Gastrocnemius medialis (tissue), 4 donors: ENCODE results near the gene CTDSPL. TPM values are rescaled to one million over a fixed set of nuclear protein-coding genes. Genes with fewer than 3 reads are reported as not detected.

ENCODE experiments used
- ATAC-seq, 2 donors: fragments of 150-250 bp; one replicate each; pipeline ENCODE4 v1.9.1; 2016
- DNase-seq, 2 donors: peaks; one replicate each; pipeline ENCODE4 v3.0.0-alpha.2; 2019
- H3K27ac ChIP-seq, 4 donors: fragments of 200-600 bp; sonication (generic); 1 replicate in 1 of 4; 2 replicates in 3 of 4; pipeline ENCODE4 v1.5.1; 2016 to 2018; ENCODE audit warnings: mild to moderate bottlenecking in 2 of 4, moderate library complexity in 1 of 4
- H3K27me3 ChIP-seq, 3 donors: fragments of 200-600 bp; sonication (generic) in 2 of 3; 1 replicate in 1 of 3; 2 replicates in 2 of 3; pipeline versions ENCODE4 v1.5.1 to v1.6.0; 2016 to 2019; ENCODE audit warnings: mild to moderate bottlenecking in 1 of 3, moderate library complexity in 1 of 3
- H3K36me3 ChIP-seq, 2 donors: fragments of 200-600 bp; sonication (generic) in 1 of 2; one replicate each; pipeline ENCODE4 v1.5.1; 2017 to 2018
- H3K4me1 ChIP-seq, 2 donors: fragments of 200-600 bp; sonication (generic) in 1 of 2; one replicate each; pipeline ENCODE4 v1.5.1; 2016 to 2017; ENCODE audit warnings: mild to moderate bottlenecking in 2 of 2
- H3K4me3 ChIP-seq, 4 donors: fragments of 200-600 bp; sonication (generic) in 3 of 4; 1 replicate in 1 of 4; 2 replicates in 3 of 4; pipeline ENCODE4 v1.5.1; 2016 to 2019; ENCODE audit warnings: mild to moderate bottlenecking in 2 of 4
- H3K9me3 ChIP-seq, 3 donors: fragments of 200-600 bp; sonication (generic) in 2 of 3; 1 replicate in 1 of 3; 2 replicates in 2 of 3; pipeline ENCODE4 v1.5.1; 2016 to 2019
- POLR2A ChIP-seq, 2 donors: fragments of 450-650 bp; IDR thresholded peaks; one replicate each; pipeline ENCODE4 v1.6.1; 2017; ENCODE audit warnings: antibody characterized with exemption in 2 of 2, mild to moderate bottlenecking in 2 of 2, moderate library complexity in 2 of 2
- in situ Hi-C, 4 donors: fragments of 200-750 bp; cut with MboI; loops; one replicate each; pipeline versions ENCODE4 v1.15.0 to v1.8.0; 2017; ENCODE audit warnings: low sequenced_read_pairs in 4 of 4
- intact Hi-C: fragments of 100-400 bp; cut with DNase I; formaldehyde crosslinking; loops from one replicate; pipeline ENCODE4 v1.15.1; 2023; ENCODE audit warnings: low total_unique reads
- total RNA-seq, 4 donors: library from RNA; depleted of rRNA; stranded (reverse); fragments of >200 nt; gene quantifications; one replicate each; pipeline versions ENCODE4 v1.1.0 to v1.2.3, GENCODE V29; 2016
- TF ChIP-seq, protein P1 (sequence below), 5 experiments: fragments of 450-650 bp in 3 of 5; fragments of 200-600 bp in 2 of 5; sonication (generic) in 2 of 5; IDR thresholded peaks in 4 of 5; conservative IDR thresholded peaks in 1 of 5; 1 replicate in 4 of 5; 2 replicates in 1 of 5; pipeline ENCODE4 v1.5.1; 2016 to 2019; ENCODE audit warnings: antibody characterized with exemption in 5 of 5, mild to moderate bottlenecking in 3 of 5, moderate library complexity in 3 of 5

CTDSPL gene
- total RNA-seq, 4 donors from 2014 or later, result 12.1 to 23.1 (median 14.6) TPM

DNA sequence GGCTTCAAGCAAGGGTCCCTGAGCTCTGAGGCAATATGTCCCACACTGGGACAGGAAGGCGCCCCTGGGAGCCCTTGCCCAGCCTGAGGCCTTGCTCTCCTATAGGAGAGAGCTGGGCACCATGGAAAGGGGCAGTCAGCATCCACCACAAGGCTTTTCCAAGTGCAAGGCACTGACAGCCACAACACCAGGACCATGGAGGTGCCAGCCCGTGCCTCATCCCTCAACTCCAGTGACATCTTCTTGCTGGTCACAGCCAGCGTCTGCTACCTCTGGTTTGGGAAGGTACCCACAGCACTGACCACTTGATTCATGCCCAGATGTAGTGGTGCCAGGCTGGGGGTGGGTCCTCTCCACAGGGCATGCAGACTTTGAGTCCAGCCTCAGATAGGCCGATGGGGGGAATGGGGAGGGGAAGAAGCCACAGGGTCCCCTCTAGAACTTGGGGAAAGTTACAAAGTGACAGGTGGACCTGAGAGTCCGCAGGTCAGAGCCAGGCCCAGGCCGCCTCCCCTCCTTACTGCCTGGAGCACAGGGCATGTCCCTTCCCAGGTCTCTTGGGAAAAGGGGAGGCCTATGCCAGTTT lies 140.7 kb downstream of the CTDSPL start:
- in situ Hi-C loops, result no loop called here
- Histone ChIP-seq H3K4me1 (peaks cover 5 to 6% of the 10 kb centered on the region in 2 donors), H3K27me3 (no peaks in the 10 kb centered on the region), H3K4me3 (no peak overlapping the region), H3K9me3 (no peaks in the 10 kb centered on the region), H3K36me3 (no peaks in the 10 kb centered on the region), H3K27ac (no peak overlapping the region)
- peak in 1 of 2 donors; percentile 10 for DNase-seq
- intact Hi-C loops, result no loop called here
- no peak for ATAC-seq
- TF ChIP-seq, protein P1, sequence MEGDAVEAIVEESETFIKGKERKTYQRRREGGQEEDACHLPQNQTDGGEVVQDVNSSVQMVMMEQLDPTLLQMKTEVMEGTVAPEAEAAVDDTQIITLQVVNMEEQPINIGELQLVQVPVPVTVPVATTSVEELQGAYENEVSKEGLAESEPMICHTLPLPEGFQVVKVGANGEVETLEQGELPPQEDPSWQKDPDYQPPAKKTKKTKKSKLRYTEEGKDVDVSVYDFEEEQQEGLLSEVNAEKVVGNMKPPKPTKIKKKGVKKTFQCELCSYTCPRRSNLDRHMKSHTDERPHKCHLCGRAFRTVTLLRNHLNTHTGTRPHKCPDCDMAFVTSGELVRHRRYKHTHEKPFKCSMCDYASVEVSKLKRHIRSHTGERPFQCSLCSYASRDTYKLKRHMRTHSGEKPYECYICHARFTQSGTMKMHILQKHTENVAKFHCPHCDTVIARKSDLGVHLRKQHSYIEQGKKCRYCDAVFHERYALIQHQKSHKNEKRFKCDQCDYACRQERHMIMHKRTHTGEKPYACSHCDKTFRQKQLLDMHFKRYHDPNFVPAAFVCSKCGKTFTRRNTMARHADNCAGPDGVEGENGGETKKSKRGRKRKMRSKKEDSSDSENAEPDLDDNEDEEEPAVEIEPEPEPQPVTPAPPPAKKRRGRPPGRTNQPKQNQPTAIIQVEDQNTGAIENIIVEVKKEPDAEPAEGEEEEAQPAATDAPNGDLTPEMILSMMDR (IDR thresholded peaks at IDR 0.05 in 4 of 5, conservative IDR thresholded peaks at IDR 0.05 in 1 of 5), result no peak
- TF ChIP-seq POLR2A (IDR thresholded peaks at IDR 0.05), result no peak

- H3K36me3 ChIP-seq, result peaks cover 0 to 5% of the 10 kb centered on the region in 2 donors
- DNase-seq (peak in 1 of 2 donors; percentile 9), ATAC-seq (no peak)
- in situ Hi-C loops, result no loop called here
- H3K4me1 ChIP-seq, result peaks cover 5 to 6% of the 10 kb centered on the region in 2 donors
- no peaks in the 10 kb centered on the region for H3K27me3 ChIP-seq
- intact Hi-C loops, result loop anchor here (1.0 kb wide), 1 partner anchor 29 kb away; no protein-coding TSS in a partner anchor
- H3K9me3 ChIP-seq, result no peaks in the 10 kb centered on the region
- no peak for TF ChIP-seq POLR2A (IDR thresholded peaks at IDR 0.05)
- TF ChIP-seq, protein P1 (IDR thresholded peaks at IDR 0.05 in 4 of 5, conservative IDR thresholded peaks at IDR 0.05 in 1 of 5), result no peak
- no peak overlapping the region for H3K4me3 ChIP-seq
- no peak overlapping the region for H3K27ac ChIP-seq
Measured at GRCh38 chr3:38002940-38003339, 141.3 kb downstream of the CTDSPL start.

- ATAC-seq, result peak in 1 of 2 donors; percentile 13
- intact Hi-C loops, result loop anchor here (1.0 kb wide), 1 partner anchor 29 kb away; no protein-coding TSS in a partner anchor
- TF ChIP-seq POLR2A (IDR thresholded peaks at IDR 0.05), result no peak
- TF ChIP-seq, protein P1 (IDR thresholded peaks at IDR 0.05 in 4 of 5, conservative IDR thresholded peaks at IDR 0.05 in 1 of 5), result peak; percentile 37 to 83 (median 75)
Measured at GRCh38 chr3:38003371-38003816, 141.7 kb downstream of the CTDSPL start.

DNA sequence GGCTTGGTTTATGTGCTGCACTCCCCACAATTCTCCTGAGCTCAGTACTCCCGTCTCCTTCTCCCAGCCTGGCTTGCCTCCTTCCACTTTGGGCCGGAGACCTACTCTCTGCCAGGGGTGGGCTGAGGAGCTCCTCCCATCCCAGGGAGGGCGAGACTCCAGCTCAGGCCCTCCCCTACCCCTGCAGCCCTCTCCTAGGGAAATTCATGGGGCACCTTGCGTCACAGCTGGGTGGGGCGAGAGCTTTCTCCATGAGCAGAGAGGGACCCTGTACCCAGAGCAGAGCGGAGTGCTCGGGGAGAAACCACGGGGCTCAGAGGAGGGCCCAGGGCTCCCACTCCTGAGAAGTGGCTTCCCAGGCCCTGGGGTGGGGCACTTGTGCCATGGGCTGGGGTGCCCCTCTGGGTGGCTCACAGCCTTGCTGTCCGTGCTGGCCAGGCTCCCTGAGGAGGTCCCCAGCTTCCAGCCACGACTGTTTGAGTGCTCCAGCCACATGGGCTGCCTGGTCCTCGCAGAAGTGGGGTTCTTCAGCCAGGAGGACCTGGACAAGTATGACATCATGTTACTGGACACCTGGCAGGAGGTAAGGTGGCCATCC lies 142.2 kb downstream of the CTDSPL start:
- TF ChIP-seq, protein P1 (IDR thresholded peaks at IDR 0.05 in 4 of 5, conservative IDR thresholded peaks at IDR 0.05 in 1 of 5), result no peak
- TF ChIP-seq POLR2A (IDR thresholded peaks at IDR 0.05), result no peak
- H3K4me1 ChIP-seq, result no peaks in the 10 kb centered on the region
- H3K9me3 ChIP-seq, result no peaks in the 10 kb centered on the region
- in situ Hi-C loops, result no loop called here
- DNase-seq (peak in 1 of 2 donors; percentile 9), ATAC-seq (no peak)
- H3K27me3 ChIP-seq, result no peaks in the 10 kb centered on the region
- H3K36me3 ChIP-seq, result peaks cover 0 to 7% of the 10 kb centered on the region in 2 donors
- no peak overlapping the region for H3K4me3 ChIP-seq
- intact Hi-C loops, result loop anchor here (1.0 kb wide), 1 partner anchor 30 kb away; no protein-coding TSS in a partner anchor
- no peak overlapping the region for H3K27ac ChIP-seq

More at GRCh38 chr3:38003371-38003816, 141.7 kb downstream of the CTDSPL start:
- H3K36me3 ChIP-seq, result peaks cover 0 to 7% of the 10 kb centered on the region in 2 donors
- H3K9me3 ChIP-seq, result no peaks in the 10 kb centered on the region
- DNase-seq, result peak in 1 of 2 donors; percentile 45
- H3K4me1 ChIP-seq, result peaks cover 2 to 3% of the 10 kb centered on the region in 2 donors
- H3K4me3 ChIP-seq, result no peak overlapping the region
- in situ Hi-C loops, result no loop called here
- no peaks in the 10 kb centered on the region for H3K27me3 ChIP-seq
- no peak overlapping the region for H3K27ac ChIP-seq
